GF-D8 (cell line): ENCODE results near the gene RALGPS2.

Source experiments
- DNase-seq: peaks from one replicate; lab custom pipeline; 2025; lab: John Stamatoyannopoulos, UW

Gene RALGPS2

GRCh38 chr1:178919581-178919980 is 194.5 kb downstream of the RALGPS2 start:
- no peak for DNase-seq

GRCh38 chr1:178921499-178921898 is 196.5 kb downstream of the RALGPS2 start:
- DNase-seq, result no peak

- DNase-seq, result no peak
Observed at GRCh38 chr1:178923512-178923911, 198.5 kb downstream of the RALGPS2 start.

DNA sequence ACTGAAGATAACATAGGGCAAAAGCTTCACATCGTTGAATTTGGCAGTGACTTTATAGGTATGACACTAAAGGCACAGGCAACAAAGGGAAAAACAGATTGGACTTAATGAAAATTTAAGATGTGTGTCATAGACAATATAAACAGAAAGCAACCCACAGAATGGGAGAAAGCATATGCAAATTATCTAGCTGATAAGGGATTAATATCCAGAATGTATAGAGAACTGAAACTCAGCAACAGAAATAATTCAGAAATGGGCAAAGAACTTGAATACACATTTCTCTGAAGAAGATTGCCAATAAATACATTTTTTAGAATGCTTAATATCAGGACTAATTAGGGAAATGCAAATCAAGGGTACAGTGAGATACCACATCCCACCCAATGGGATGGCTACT is 201.0 kb downstream of the RALGPS2 start:
- DNase-seq, result no peak

DNA sequence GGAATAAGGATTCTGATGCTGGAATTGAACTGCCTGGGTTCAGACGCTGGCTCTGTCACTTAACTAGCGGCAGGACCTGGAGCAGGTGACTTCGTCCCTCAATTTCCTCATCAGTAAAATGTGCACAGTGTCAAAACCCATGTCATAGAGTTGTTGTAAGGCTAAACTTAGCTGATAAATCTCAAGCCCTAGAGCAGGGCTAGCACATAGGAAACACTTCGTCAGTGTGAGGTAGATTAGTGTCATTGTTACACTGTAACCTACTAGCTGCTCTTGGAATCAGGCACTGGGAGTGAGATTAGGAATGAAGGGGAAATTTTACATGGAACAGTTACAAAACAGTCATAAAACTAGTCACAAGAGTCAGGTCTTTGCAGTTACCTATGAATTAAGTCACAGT is 202.0 kb downstream of the RALGPS2 start:
- no peak for DNase-seq

DNA sequence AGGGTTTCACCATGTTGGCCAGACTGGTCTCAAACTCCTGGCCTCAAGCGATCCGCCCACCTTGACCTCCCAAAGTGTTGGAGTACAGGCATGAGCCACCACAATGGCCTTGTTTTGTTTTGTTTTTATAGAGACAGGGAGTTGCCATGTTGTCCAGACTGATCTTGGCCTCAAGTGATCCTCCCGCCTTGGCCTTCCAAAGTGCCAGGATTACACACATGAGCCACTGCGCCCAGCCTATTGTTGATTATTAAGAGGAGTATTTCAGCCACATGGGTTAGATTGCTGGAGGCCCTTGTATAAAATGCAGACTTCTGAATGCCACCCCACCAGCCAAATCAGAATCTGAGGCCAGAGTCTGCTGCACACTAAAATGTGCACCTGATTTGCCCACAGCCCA is 203.0 kb downstream of the RALGPS2 start:
- DNase-seq, result no peak

DNA sequence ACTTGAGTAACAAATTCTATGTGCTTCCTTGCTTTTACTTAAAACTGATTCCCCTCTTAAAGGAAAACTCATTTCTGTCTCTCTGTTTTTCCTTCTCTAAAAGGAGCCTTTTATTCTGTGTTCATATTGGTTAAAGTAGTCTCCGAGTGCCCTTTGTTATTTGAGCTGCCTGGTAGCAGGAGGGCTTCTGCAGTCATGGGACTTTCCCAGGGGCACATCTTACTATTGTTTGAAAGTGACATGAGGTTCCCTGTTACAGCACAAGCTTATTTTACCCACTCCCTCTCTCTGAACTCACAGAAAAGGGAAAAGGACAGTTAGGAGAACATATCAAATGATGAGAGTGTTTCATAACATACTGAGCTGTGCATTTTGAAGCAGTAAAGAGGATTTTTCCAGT is 203.9 kb downstream of the RALGPS2 start:
- DNase-seq, result peak; percentile 8

GRCh38 chr1:178931858-178932551 is 207.0 kb downstream of the RALGPS2 start:
- no peak for DNase-seq

- DNase-seq, result no peak
Observed at GRCh38 chr1:178932552-178932906, 207.5 kb downstream of the RALGPS2 start.

GRCh38 chr1:178933105-178933561 is 208.1 kb downstream of the RALGPS2 start:
- no peak for DNase-seq

DNA sequence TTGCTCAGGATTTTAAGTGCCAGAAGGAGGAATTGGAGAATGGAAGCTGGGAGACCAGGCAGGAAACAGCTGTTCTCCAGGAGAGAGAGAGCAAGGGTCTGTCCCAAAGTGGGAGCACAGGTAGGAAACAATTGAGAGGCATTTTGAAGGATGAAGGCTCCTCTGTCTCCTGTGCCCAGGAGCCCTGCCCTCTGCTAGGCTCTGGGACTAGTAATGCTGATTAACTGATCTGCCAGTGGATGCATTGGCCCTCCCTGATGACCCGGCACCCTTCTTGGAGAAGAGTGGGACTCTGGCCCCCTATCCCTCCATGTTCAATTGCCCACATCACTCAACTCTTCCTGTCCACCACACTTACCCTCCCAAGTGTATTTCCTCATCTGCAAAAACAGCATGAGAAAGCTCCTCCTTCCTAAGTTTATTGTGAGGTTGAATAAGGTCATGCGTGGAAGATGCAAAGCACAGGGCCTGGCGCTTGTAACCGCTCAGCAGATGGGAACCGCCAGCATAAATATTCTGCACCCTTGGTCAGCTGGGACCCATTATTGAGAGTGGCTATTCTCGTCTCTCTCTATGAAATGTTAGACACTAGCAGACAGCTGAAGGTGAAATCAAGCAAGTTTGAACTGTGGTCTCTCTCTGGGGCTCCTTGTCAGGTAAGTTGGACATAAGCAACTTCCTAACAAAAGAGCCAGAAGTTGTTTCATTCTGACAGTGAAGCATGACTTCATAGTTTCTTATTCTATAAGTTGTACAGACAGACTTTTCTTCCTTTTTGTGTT is 208.9 kb downstream of the RALGPS2 start:
- DNase-seq, result peak; percentile 88

GRCh38 chr1:178934546-178934945 is 209.5 kb downstream of the RALGPS2 start:
- peak; percentile 100 for DNase-seq

- no peak for DNase-seq
Observed at GRCh38 chr1:178935610-178936009, 210.6 kb downstream of the RALGPS2 start.

GRCh38 chr1:178937695-178938094 is 212.7 kb downstream of the RALGPS2 start:
- no peak for DNase-seq

- no peak for DNase-seq
Observed at GRCh38 chr1:178938101-178938958, 213.3 kb downstream of the RALGPS2 start.

DNA sequence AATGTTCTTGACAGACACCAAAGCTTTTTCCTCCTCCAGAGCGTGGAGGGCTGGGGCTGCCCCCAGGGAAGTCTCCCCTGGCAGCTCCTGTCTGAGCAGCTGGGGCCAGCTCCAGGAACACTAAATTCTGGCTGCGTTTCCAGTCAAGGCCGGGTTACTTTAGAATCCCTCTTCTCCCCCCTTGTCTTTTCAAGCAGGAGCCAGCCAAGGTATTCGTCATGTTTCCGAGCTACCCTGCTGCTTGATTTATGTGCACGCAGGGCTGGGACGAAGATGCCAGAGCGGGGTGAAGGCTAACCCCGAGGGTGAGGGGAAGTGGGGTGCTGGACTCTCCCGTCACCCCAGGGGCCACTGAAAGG is 213.9 kb downstream of the RALGPS2 start:
- DNase-seq, result no peak

DNA sequence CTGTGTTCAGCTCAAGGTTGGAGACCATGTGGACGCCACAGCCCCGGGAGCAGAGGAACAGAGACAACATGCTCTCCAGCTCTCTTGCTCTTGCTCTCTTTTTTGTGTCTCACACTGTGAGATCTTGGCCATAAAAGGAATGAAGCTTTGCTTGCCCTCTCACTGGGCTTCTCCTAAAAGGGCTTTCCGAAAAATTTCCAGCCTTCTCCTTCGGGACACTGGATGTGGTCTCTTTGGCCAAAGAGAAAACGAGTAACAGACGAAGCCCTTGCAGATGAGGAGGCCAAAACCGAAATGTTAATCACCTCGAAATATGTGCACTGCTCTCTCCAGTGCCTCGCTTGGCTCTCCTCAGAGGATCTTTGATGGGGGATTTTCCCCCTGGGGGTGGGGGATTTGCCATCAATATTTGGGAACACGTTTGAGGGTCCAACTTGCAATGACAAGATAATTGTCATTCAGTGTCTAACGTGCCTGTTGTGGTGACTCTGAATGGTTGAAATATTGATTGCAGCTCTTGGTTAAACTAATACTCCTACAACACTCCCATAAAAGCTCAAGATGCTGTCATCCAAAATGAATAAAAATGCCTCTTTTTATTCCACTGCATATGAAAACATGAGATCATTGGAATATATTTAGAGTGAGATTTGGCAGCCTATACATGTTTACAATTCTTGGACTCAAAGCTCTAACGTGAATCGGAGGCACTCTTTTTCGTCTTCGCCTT is 214.5 kb downstream of the RALGPS2 start:
- DNase-seq, result no peak

DNA sequence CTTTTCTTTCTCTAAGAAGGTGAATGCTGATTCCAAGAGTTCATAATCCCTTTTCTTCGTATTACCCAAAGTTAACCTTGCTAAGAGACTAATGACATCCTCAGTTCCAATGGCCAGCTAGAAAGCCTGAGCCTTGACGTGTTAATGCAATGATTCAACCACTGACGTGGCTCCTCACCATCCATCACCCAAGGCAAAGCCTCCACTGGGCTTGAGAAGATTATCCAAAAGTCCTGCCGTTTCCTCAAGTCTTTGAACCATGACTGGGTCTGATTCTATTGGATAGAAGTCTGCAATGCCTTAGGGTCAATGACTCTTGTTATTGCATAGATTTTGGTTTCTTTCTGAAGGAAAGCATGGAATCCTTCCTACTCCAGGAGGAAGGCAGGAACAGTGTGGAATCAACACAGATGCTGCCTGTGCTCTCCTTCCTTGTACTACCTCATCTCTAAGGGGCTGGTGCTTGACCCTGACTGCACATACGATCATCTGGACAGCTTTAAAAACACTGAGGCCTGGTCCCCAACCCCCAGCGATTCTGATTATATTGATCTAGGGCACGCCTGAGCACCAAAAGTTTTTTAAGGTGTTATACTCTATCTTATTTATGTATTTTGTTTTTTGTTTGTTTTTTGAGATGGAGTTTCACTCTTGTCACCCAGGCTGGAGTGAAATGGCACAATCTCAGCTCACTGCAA is 215.2 kb downstream of the RALGPS2 start:
- no peak for DNase-seq

- no peak for DNase-seq
Observed at GRCh38 chr1:178941261-178941689, 216.2 kb downstream of the RALGPS2 start.

- no peak for DNase-seq
Observed at GRCh38 chr1:178941849-178942248, 216.8 kb downstream of the RALGPS2 start.
